HUES6 (cell line): ENCODE measurements around the gene TCTN3.
"Not testable (repeated sequence)": the region's sequence is repeated elsewhere in the genome, so short reads cannot be mapped to it uniquely, and the experiment has no call there.

Source experiments
- H3K27ac ChIP-seq: 2 replicates; pipeline ENCODE4 v1.7.0; 2013; ENCODE audit warnings: low read depth, mild to moderate bottlenecking, low read length, inconsistent platforms
- H3K27me3 ChIP-seq: 2 replicates; pipeline ENCODE4 v1.6.1; 2013; ENCODE audit warnings: low read length; ENCODE audit not compliant: control insufficient read depth, insufficient read depth
- H3K36me3 ChIP-seq: 2 replicates; pipeline ENCODE4 v1.6.1; 2013; ENCODE audit warnings: low read length; ENCODE audit not compliant: control insufficient read depth, insufficient read depth
- H3K4me1 ChIP-seq: 2 replicates; pipeline ENCODE4 v1.6.1; 2013; ENCODE audit warnings: low read length; ENCODE audit not compliant: control insufficient read depth, insufficient read depth
- H3K4me3 ChIP-seq: 2 replicates; pipeline ENCODE4 v1.5.1; 2013; ENCODE audit warnings: low read depth, low read length
- H3K9ac ChIP-seq: one replicate; pipeline ENCODE4 v1.6.1; 2013; ENCODE audit warnings: mild to moderate bottlenecking, low read length
- H3K9me3 ChIP-seq: 2 replicates; pipeline ENCODE4 v1.6.1; 2013; ENCODE audit warnings: low read depth, low read length; ENCODE audit not compliant: control insufficient read depth, insufficient read depth

The TCTN3 gene

GRCh38 chr10:95683966-95684365 lies 9.8 kb downstream of the TCTN3 start:
- no peak overlapping the region for H3K27ac ChIP-seq
- no peak overlapping the region for H3K9ac ChIP-seq
- H3K27me3 ChIP-seq = no peaks in the 10 kb centered on the region
- H3K4me3 ChIP-seq = no peak overlapping the region
- H3K4me1 ChIP-seq = no peaks in the 10 kb centered on the region
- H3K9me3 ChIP-seq = no peaks in the 10 kb centered on the region
- peaks cover 85% of the 10 kb centered on the region for H3K36me3 ChIP-seq

GRCh38 chr10:95675403-95676116 lies 18.2 kb downstream of the TCTN3 start:
- Histone ChIP-seq H3K27ac (no peak overlapping the region), H3K4me1 (no peaks in the 10 kb centered on the region), H3K9me3 (no peaks in the 10 kb centered on the region), H3K4me3 (no peak overlapping the region), H3K9ac (no peak overlapping the region), H3K27me3 (no peaks in the 10 kb centered on the region), H3K36me3 (peaks cover 67% of the 10 kb centered on the region)

GRCh38 chr10:95674643-95675042 lies 19.1 kb downstream of the TCTN3 start:
- Histone ChIP-seq H3K9me3 (no peaks in the 10 kb centered on the region), H3K36me3 (peaks cover 58% of the 10 kb centered on the region), H3K27me3 (no peaks in the 10 kb centered on the region), H3K9ac (no peak overlapping the region), H3K27ac (no peak overlapping the region), H3K4me1 (no peaks in the 10 kb centered on the region), H3K4me3 (no peak overlapping the region)

GRCh38 chr10:95672641-95673040 lies 21.1 kb downstream of the TCTN3 start:
- H3K27me3 ChIP-seq, H3K27ac ChIP-seq, H3K4me3 ChIP-seq, H3K9ac ChIP-seq, H3K9me3 ChIP-seq, H3K4me1 ChIP-seq: not testable (repeated sequence)
- peaks cover 50% of the 10 kb centered on the region for H3K36me3 ChIP-seq

- Histone ChIP-seq H3K27ac (no peak overlapping the region), H3K4me1 (no peaks in the 10 kb centered on the region), H3K9me3 (no peaks in the 10 kb centered on the region), H3K9ac (no peak overlapping the region), H3K4me3 (no peak overlapping the region), H3K36me3 (peaks cover 26% of the 10 kb centered on the region), H3K27me3 (no peaks in the 10 kb centered on the region)
Observed at GRCh38 chr10:95664543-95664942, 29.2 kb downstream of the TCTN3 start.

GRCh38 chr10:95663496-95663895 lies 30.2 kb downstream of the TCTN3 start:
- Histone ChIP-seq H3K4me1 (no peaks in the 10 kb centered on the region), H3K9ac (no peak overlapping the region), H3K9me3 (no peaks in the 10 kb centered on the region), H3K27me3 (no peaks in the 10 kb centered on the region), H3K27ac (no peak overlapping the region), H3K36me3 (peaks cover 19% of the 10 kb centered on the region), H3K4me3 (no peak overlapping the region)

- no peak overlapping the region for H3K9ac ChIP-seq
- H3K36me3 ChIP-seq = peaks cover 15% of the 10 kb centered on the region
- no peak overlapping the region for H3K4me3 ChIP-seq
- no peaks in the 10 kb centered on the region for H3K9me3 ChIP-seq
- H3K4me1 ChIP-seq = 0 out of 2 replicates have a peak, but pooled peaks cover 3% of the 10 kb centered on the region
- H3K27me3 ChIP-seq = no peaks in the 10 kb centered on the region
- no peak overlapping the region for H3K27ac ChIP-seq
Observed at GRCh38 chr10:95661818-95662217, 31.9 kb downstream of the TCTN3 start.

GRCh38 chr10:95660283-95660682 lies 33.4 kb downstream of the TCTN3 start:
- Histone ChIP-seq H3K4me1 (0 out of 2 replicates have a peak, but pooled peaks cover 6% of the 10 kb centered on the region), H3K9me3 (no peaks in the 10 kb centered on the region), H3K27ac (no peak overlapping the region), H3K4me3 (no peak overlapping the region), H3K27me3 (no peaks in the 10 kb centered on the region), H3K36me3 (peaks cover 15% of the 10 kb centered on the region), H3K9ac (no peak overlapping the region)

- Histone ChIP-seq H3K27ac (no peak overlapping the region), H3K27me3 (no peaks in the 10 kb centered on the region), H3K36me3 (peaks cover 14% of the 10 kb centered on the region; the same call in 1 of the 2 replicates), H3K9me3 (no peaks in the 10 kb centered on the region), H3K4me1 (0 out of 2 replicates have a peak, but pooled peaks cover 11% of the 10 kb centered on the region), H3K9ac (peak overlapping the region; percentile 91), H3K4me3 (peak overlapping the region; percentile 91)
Observed at GRCh38 chr10:95657250-95657649, 36.5 kb downstream of the TCTN3 start.

- no peaks in the 10 kb centered on the region for H3K9me3 ChIP-seq
- H3K27me3 ChIP-seq = no peaks in the 10 kb centered on the region
- H3K4me1 ChIP-seq = 0 out of 2 replicates have a peak, but pooled peaks cover 11% of the 10 kb centered on the region
- H3K9ac ChIP-seq = peak within 1 kb of the TSS; percentile 91
- peak within 1 kb of the TSS; percentile 57; the same call in 1 of the 2 replicates for H3K27ac ChIP-seq
- H3K4me3 ChIP-seq = peak within 1 kb of the TSS; percentile 91
- H3K36me3 ChIP-seq = peaks cover 21% of the 10 kb centered on the region
Observed at GRCh38 chr10:95656291-95657164, 37.2 kb downstream of the TCTN3 start, which contains the start of gene ALDH18A1. Gene ALDH18A1, minus strand, starts transcription at chr10:95656711. Its CDS starts 3,334 bp downstream, at chr10:95653377.
